Measurements from ENCODE around the gene ANXA2. TPM values are rescaled to one million over a fixed set of nuclear protein-coding genes. Genes with fewer than 3 reads are reported as not detected.

The ANXA2 gene
- total RNA-seq, 3 donors from 2014 or later, result 376 to 796 (median 757) TPM

- Histone ChIP-seq H3K4me3 (no peak overlapping the region), H3K4me1 (ENCODE audit: low read depth) (no peaks in the 10 kb centered on the region), H3K9me3 (no peaks in the 10 kb centered on the region), H3K36me3 (ENCODE audit: low read depth) (no peaks in the 10 kb centered on the region)
- no peak for DNase-seq
- TF ChIP-seq CTCF (IDR thresholded peaks at IDR 0.05), result no peak
- no peak for ATAC-seq
- intact Hi-C loops (cut with DNase I, micrococcal nuclease), result no loop called here
These were observed 23.8 kb upstream of the ANXA2 start for GRCh38 chr15:60421544-60421943.

GRCh38 chr15:60420203-60420716, 22.5 kb upstream of the ANXA2 start:
- no peak overlapping the region for H3K4me3 ChIP-seq
- DNase-seq (no peak), ATAC-seq (no peak)
- intact Hi-C loops (cut with DNase I, micrococcal nuclease), result no loop called here
- no peaks in the 10 kb centered on the region for H3K4me1 ChIP-seq (ENCODE audit: low read depth)
- H3K36me3 ChIP-seq (ENCODE audit: low read depth), result no peaks in the 10 kb centered on the region
- TF ChIP-seq CTCF (IDR thresholded peaks at IDR 0.05), result no peak
- H3K9me3 ChIP-seq, result no peaks in the 10 kb centered on the region

- Histone ChIP-seq H3K4me3 (no peak overlapping the region), H3K4me1 (ENCODE audit: low read depth) (no peaks in the 10 kb centered on the region), H3K9me3 (no peaks in the 10 kb centered on the region), H3K36me3 (ENCODE audit: low read depth) (no peaks in the 10 kb centered on the region)
- intact Hi-C loops (cut with DNase I, micrococcal nuclease), result no loop called here
- ATAC-seq (no peak), DNase-seq (no peak)
- no peak for TF ChIP-seq CTCF (IDR thresholded peaks at IDR 0.05)
These were observed 22.0 kb upstream of the ANXA2 start for GRCh38 chr15:60419753-60420152.

- intact Hi-C loops (cut with DNase I, micrococcal nuclease), result no loop called here
- H3K9me3 ChIP-seq, result no peaks in the 10 kb centered on the region
- H3K4me1 ChIP-seq (ENCODE audit: low read depth), result no peaks in the 10 kb centered on the region
- no peaks in the 10 kb centered on the region for H3K36me3 ChIP-seq (ENCODE audit: low read depth)
- DNase-seq, result no peak
- TF ChIP-seq CTCF (IDR thresholded peaks at IDR 0.05), result no peak
- H3K4me3 ChIP-seq, result no peak overlapping the region
- ATAC-seq, result no peak
These were observed 20.3 kb upstream of the ANXA2 start for GRCh38 chr15:60418096-60418495.

GRCh38 chr15:60417112-60417511, 19.3 kb upstream of the ANXA2 start:
- TF ChIP-seq CTCF (IDR thresholded peaks at IDR 0.05), result no peak

GRCh38 chr15:60416484-60416883, 18.7 kb upstream of the ANXA2 start:
- Histone ChIP-seq H3K9me3 (no peaks in the 10 kb centered on the region), H3K36me3 (ENCODE audit: low read depth) (no peaks in the 10 kb centered on the region), H3K4me3 (no peak overlapping the region), H3K4me1 (ENCODE audit: low read depth) (no peaks in the 10 kb centered on the region)
- intact Hi-C loops (cut with DNase I, micrococcal nuclease), result no loop called here
- DNase-seq (no peak), ATAC-seq (no peak)
- no peak for TF ChIP-seq CTCF (IDR thresholded peaks at IDR 0.05)

More at GRCh38 chr15:60417112-60417511, 19.3 kb upstream of the ANXA2 start:
- intact Hi-C loops (cut with DNase I, micrococcal nuclease), result no loop called here
- ATAC-seq (no peak), DNase-seq (no peak)
- Histone ChIP-seq H3K4me1 (ENCODE audit: low read depth) (no peaks in the 10 kb centered on the region), H3K4me3 (no peak overlapping the region), H3K9me3 (no peaks in the 10 kb centered on the region), H3K36me3 (ENCODE audit: low read depth) (no peaks in the 10 kb centered on the region)
